Trophoblast cell (in vitro differentiated cells and primary cell): Measurements from ENCODE around the gene CATSPERE.
"Not testable (repeated sequence)": the region's sequence is repeated elsewhere in the genome, so short reads cannot be mapped to it uniquely, and the experiment has no call there.

Experiments
- DNase-seq, 2 donors: peaks; one replicate each; pipeline ENCODE4 v3.0.0-alpha.2; 2016
- H2AFZ ChIP-seq: 2 replicates; pipeline ENCODE4 v1.6.1; 2013; ENCODE audit warnings: low read length, moderate library complexity, mild to moderate bottlenecking; ENCODE audit not compliant: insufficient read depth, poor library complexity
- H2AK5ac ChIP-seq: 2 replicates; pipeline ENCODE4 v1.6.1; 2013; ENCODE audit warnings: mild to moderate bottlenecking, low read length
- H2BK120ac ChIP-seq: 2 replicates; pipeline ENCODE4 v1.6.1; 2013; ENCODE audit warnings: low read length, mild to moderate bottlenecking, moderate library complexity; ENCODE audit not compliant: insufficient read depth, poor library complexity
- H2BK12ac ChIP-seq: 2 replicates; pipeline ENCODE4 v1.6.1; 2013; ENCODE audit warnings: mild to moderate bottlenecking, low read length, moderate library complexity
- H2BK5ac ChIP-seq: 2 replicates; pipeline ENCODE4 v1.6.1; 2013; ENCODE audit warnings: low read length, low read depth, moderate library complexity, mild to moderate bottlenecking; ENCODE audit not compliant: poor library complexity
- H3K14ac ChIP-seq: 2 replicates; pipeline ENCODE4 v1.6.1; 2013; ENCODE audit warnings: mild to moderate bottlenecking, low read length
- H3K18ac ChIP-seq: 2 replicates; pipeline ENCODE4 v1.6.1; 2013; ENCODE audit warnings: mild to moderate bottlenecking, low read length
- H3K23ac ChIP-seq: 2 replicates; pipeline ENCODE4 v1.6.1; 2013; ENCODE audit warnings: low read length
- H3K27ac ChIP-seq: 2 replicates; pipeline ENCODE4 v1.5.1; 2013; ENCODE audit warnings: low read depth, mild to moderate bottlenecking, inconsistent platforms, low read length, moderate library complexity
- H3K27me3 ChIP-seq: 2 replicates; pipeline ENCODE4 v1.6.1; 2013; ENCODE audit warnings: inconsistent platforms, mild to moderate bottlenecking, low read length, moderate library complexity; ENCODE audit not compliant: insufficient read depth
- H3K36me3 ChIP-seq, 2 experiments: 1 replicate in 1 of 2; 2 replicates in 1 of 2; pipeline ENCODE4 v1.6.1; 2013; ENCODE audit warnings: low read length in 2 of 2, mild to moderate bottlenecking in 2 of 2, moderate library complexity in 1 of 2; ENCODE audit not compliant: insufficient read depth in 2 of 2, control insufficient read depth in 1 of 2
- H3K4ac ChIP-seq: 2 replicates; pipeline ENCODE4 v1.6.1; 2013; ENCODE audit warnings: low read depth, mild to moderate bottlenecking, low read length, moderate library complexity
- H3K4me1 ChIP-seq, 2 experiments: 1 replicate in 1 of 2; 2 replicates in 1 of 2; pipeline ENCODE4 v1.6.1; 2013; ENCODE audit warnings: low read length in 2 of 2, mild to moderate bottlenecking in 2 of 2, moderate library complexity in 1 of 2; ENCODE audit not compliant: insufficient read depth in 2 of 2, control insufficient read depth in 1 of 2
- H3K4me2 ChIP-seq: 2 replicates; pipeline ENCODE4 v1.6.1; 2013; ENCODE audit warnings: inconsistent platforms, mild to moderate bottlenecking, low read length, moderate library complexity
- H3K4me3 ChIP-seq: 2 replicates; pipeline ENCODE4 v1.5.1; 2013; ENCODE audit warnings: mild to moderate bottlenecking, low read depth, low read length, inconsistent platforms
- H3K79me1 ChIP-seq: one replicate; pipeline ENCODE4 v1.6.1; 2013; ENCODE audit warnings: low read length
- H3K79me2 ChIP-seq: 2 replicates; pipeline ENCODE4 v1.6.1; 2013; ENCODE audit warnings: low read length, mild to moderate bottlenecking; ENCODE audit not compliant: control insufficient read depth, insufficient read depth, poor library complexity
- H3K9ac ChIP-seq: 2 replicates; pipeline ENCODE4 v1.6.1; 2013; ENCODE audit warnings: mild to moderate bottlenecking, low read length
- H3K9me3 ChIP-seq: 2 replicates; pipeline ENCODE4 v1.6.1; 2013; ENCODE audit warnings: low read depth, mild to moderate bottlenecking, control low read depth, inconsistent platforms, low read length; ENCODE audit not compliant: insufficient read depth
- H4K12ac ChIP-seq: 2 replicates; pipeline ENCODE4 v1.6.1; 2013; ENCODE audit warnings: low read depth, mild to moderate bottlenecking, low read length, moderate library complexity
- H4K8ac ChIP-seq: 2 replicates; pipeline ENCODE4 v1.6.1; 2013; ENCODE audit warnings: low read depth, mild to moderate bottlenecking, low read length, moderate library complexity
- H4K91ac ChIP-seq: one replicate; pipeline ENCODE4 v1.6.1; 2013; ENCODE audit warnings: low read depth, mild to moderate bottlenecking, low read length, moderate library complexity
- WGBS: extraction: QIAGEN DNeasy Blood & Tissue Kit; methylation state at CpG from one replicate; pipeline ENCODE4 v1.1.7; 2013; ENCODE audit warnings: missing lambda C conversion rate; ENCODE audit not compliant: insufficient read length, insufficient coverage; ENCODE audit errors: extremely low coverage; 5-methylcytosine and 5-hydroxymethylcytosine counted together

CATSPERE gene

DNA sequence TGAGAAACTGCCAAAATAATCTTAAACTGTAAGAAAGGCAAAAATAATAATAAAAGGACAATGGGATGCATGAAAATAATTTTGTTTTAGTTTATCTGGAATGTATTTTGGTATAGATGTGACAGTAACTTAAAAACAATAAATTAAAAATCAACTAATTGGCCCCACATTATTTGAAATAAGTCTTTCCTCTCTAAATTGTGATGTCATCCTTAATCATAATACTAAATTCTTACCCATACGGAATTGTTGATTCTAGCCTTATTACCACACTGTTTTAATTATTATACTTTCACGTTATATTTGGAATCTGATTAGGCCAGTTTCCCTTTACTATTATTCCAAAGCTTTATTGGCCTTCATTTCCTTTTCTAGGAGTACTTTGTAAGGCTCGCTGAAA lies 199.5 kb downstream of the CATSPERE start:
- Histone ChIP-seq H3K9ac (no peak overlapping the region), H3K36me3 (peaks cover 7 to 11% of the 10 kb centered on the region in 2 experiments), H4K12ac (no peak overlapping the region), H3K79me2 (peaks cover 2% of the 10 kb centered on the region), H3K14ac (no peak overlapping the region), H3K4me1 (peaks cover under 1% of the 10 kb centered on the region in 2 experiments), H3K4me2 (no peak overlapping the region), H4K91ac (no peak overlapping the region), H3K9me3 (no peaks in the 10 kb centered on the region), H2BK12ac (no peak overlapping the region), H3K23ac (no peak overlapping the region), H2AFZ (no peak overlapping the region), H3K79me1 (no peaks in the 10 kb centered on the region), H2BK5ac (no peak overlapping the region), H3K18ac (no peak overlapping the region), H2AK5ac (no peak overlapping the region), H2BK120ac (no peak overlapping the region), H4K8ac (no peak overlapping the region), H3K27me3 (no peaks in the 10 kb centered on the region), H3K4ac (no peak overlapping the region), H3K27ac (no peak overlapping the region), H3K4me3 (no peak overlapping the region)
- DNase-seq = no peak
- no CpG with 5 or more reads among the region's 3 CpGs for WGBS

DNA sequence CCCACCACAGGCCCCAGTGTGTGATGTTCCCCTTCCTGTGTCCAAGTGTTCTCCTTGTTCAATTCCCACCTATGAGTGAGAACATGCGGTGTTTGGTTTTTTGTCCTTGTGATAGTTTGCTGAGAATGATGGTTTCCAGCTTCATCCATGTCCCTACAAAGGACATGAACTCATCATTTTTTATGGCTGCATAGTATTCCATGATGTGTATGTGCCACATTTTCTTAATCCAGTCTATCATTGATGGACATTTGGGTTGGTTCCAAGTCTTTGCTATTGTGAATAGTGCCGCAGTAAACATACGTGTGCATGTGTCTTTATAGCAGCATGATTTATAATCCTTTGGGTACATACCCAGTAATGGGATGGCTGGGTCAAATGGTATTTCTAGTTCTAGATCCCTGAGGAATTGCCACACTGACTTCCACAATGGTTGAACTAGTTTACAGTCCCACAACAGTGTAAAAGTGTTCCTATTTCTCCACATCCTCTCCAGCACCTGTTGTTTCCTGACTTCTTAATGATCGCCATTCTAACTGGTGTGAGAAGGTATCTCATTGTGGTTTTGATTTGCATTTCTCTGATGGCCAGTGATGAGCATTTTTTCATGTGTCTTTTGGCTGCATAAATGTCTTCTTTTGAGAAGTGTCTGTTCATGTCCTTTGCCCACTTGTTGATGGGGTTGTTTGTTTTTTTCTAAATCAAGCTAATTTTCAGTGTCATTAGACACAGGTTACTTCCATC lies 200.7 kb downstream of the CATSPERE start:
- DNase-seq = not testable (repeated sequence)
- no CpG with 5 or more reads among the region's 4 CpGs for WGBS

DNA sequence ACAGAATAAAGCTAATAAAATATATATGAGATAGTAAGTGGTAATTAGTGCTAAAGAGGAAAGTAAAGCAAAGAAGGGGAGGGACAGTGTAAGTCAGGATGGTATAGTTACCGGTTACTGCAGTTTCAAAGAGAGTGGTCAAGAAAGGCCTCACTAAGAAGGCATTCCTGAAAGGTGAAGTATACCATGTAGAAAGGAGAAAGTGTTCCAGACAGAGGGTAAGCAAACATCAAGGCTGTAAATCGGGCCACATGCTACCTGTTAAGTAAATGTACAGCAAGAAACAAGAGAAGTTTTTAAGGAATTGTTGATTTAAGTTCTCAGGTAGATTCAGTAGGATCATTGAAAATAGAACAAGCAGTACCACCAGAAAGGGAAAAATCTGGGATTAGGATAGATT lies 201.5 kb downstream of the CATSPERE start:
- no peak for DNase-seq
- no peaks in the 10 kb centered on the region for H3K27me3 ChIP-seq
- WGBS = no CpG with 5 or more reads among the region's 2 CpGs

More for the DNA sequence above, 200.7 kb downstream of the CATSPERE start:
- not testable (repeated sequence) for H3K14ac ChIP-seq, H3K18ac ChIP-seq, H2AFZ ChIP-seq, H3K9me3 ChIP-seq, H3K4me1 ChIP-seq, H3K4me2 ChIP-seq, H3K79me2 ChIP-seq, H2BK120ac ChIP-seq, H3K27ac ChIP-seq, H4K8ac ChIP-seq, H2BK12ac ChIP-seq, H4K12ac ChIP-seq, H4K91ac ChIP-seq, H2AK5ac ChIP-seq, H2BK5ac ChIP-seq, H3K27me3 ChIP-seq, H3K23ac ChIP-seq, H3K4me3 ChIP-seq, H3K4ac ChIP-seq, H3K79me1 ChIP-seq, H3K9ac ChIP-seq
- H3K36me3 ChIP-seq = peaks cover 5 to 10% of the 10 kb centered on the region in 2 experiments

DNA sequence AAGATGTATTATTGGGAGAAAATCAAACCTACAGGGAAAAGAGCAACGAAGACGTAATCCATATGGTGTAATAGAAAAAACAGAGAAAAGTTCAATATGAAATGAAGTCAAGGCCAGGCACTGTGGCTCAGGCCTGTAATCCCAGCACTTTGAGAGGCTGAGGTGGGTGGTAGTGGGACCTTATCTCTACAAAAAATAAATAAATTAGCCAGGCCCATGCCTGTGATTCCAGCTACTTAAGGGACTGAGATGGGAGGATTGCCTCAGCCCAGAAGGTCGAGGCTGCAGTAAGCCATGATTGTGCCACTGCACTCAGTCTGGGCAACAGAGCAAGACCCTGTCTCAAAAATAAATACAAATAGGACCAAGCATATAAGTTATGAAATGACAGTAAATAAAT lies 203.3 kb downstream of the CATSPERE start:
- WGBS = no CpG with 5 or more reads among the region's 3 CpGs
- H2AK5ac ChIP-seq = no peak overlapping the region
- no peak overlapping the region for H2BK12ac ChIP-seq
- H3K18ac ChIP-seq = no peak overlapping the region
- H4K91ac ChIP-seq = no peak overlapping the region
- H3K14ac ChIP-seq = no peak overlapping the region
- no peak overlapping the region for H2BK120ac ChIP-seq
- H3K79me2 ChIP-seq = no peaks in the 10 kb centered on the region
- H3K9me3 ChIP-seq = no peaks in the 10 kb centered on the region
- H3K4me2 ChIP-seq = no peak overlapping the region
- no peak overlapping the region for H3K4me3 ChIP-seq
- no peak overlapping the region for H2AFZ ChIP-seq
- peaks cover under 1 to 3% of the 10 kb centered on the region in 2 experiments for H3K36me3 ChIP-seq
- H2BK5ac ChIP-seq = no peak overlapping the region
- no peak overlapping the region for H4K8ac ChIP-seq
- H3K27ac ChIP-seq = no peak overlapping the region
- H3K4ac ChIP-seq = no peak overlapping the region
- no peak for DNase-seq
- no peak overlapping the region for H3K23ac ChIP-seq
- H3K79me1 ChIP-seq = no peaks in the 10 kb centered on the region
- peaks cover 3% of the 10 kb centered on the region in 2 experiments for H3K4me1 ChIP-seq
- H3K9ac ChIP-seq = no peak overlapping the region
- H4K12ac ChIP-seq = no peak overlapping the region
- no peaks in the 10 kb centered on the region for H3K27me3 ChIP-seq

More for the DNA sequence above, 201.5 kb downstream of the CATSPERE start:
- peaks cover 3% of the 10 kb centered on the region in 2 experiments for H3K4me1 ChIP-seq
- H3K4ac ChIP-seq = no peak overlapping the region
- no peak overlapping the region for H3K27ac ChIP-seq
- H3K4me2 ChIP-seq = no peak overlapping the region
- H3K79me2 ChIP-seq = no peaks in the 10 kb centered on the region
- no peak overlapping the region for H2BK120ac ChIP-seq
- no peak overlapping the region for H2AFZ ChIP-seq
- no peak overlapping the region for H2BK12ac ChIP-seq
- H3K79me1 ChIP-seq = no peaks in the 10 kb centered on the region
- no peak overlapping the region for H2BK5ac ChIP-seq
- H3K14ac ChIP-seq = no peak overlapping the region
- no peaks in the 10 kb centered on the region for H3K9me3 ChIP-seq
- H3K18ac ChIP-seq = no peak overlapping the region
- no peak overlapping the region for H3K23ac ChIP-seq
- H3K36me3 ChIP-seq = peaks cover 3 to 5% of the 10 kb centered on the region in 2 experiments
- no peak overlapping the region for H3K9ac ChIP-seq
- H4K12ac ChIP-seq = no peak overlapping the region
- no peak overlapping the region for H4K91ac ChIP-seq
- no peak overlapping the region for H3K4me3 ChIP-seq
- no peak overlapping the region for H2AK5ac ChIP-seq
- H4K8ac ChIP-seq = no peak overlapping the region
